BJ (cell line): ENCODE data around the gene ZNF385B. TPM values are rescaled to one million over a fixed set of nuclear protein-coding genes. Genes with fewer than 3 reads are reported as not detected.

Experiments used
- CTCF ChIA-PET: fragments of 350-600 bp; formaldehyde crosslinking; extraction: SDS; loops from one replicate; lab custom pipeline; 2021; ENCODE audit warnings: antibody characterized with exemption, inconsistent platforms; lab: Yijun Ruan, JAX
- POLR2A ChIA-PET: fragments of 300-600 bp; sonication (Branson Sonifier 250); formaldehyde crosslinking; extraction: SDS; loops from one replicate; lab custom pipeline; 2021; ENCODE audit warnings: antibody characterized with exemption; lab: Charles Lee
- DNase-seq: peaks from one replicate; pipeline ENCODE4 v3.0.0-alpha.2; 2011; ENCODE audit warnings: low read depth
- H3K27me3 ChIP-seq: 2 replicates; pipeline ENCODE4 v1.6.0; 2011; ENCODE audit warnings: low read length; ENCODE audit not compliant: control insufficient read depth, insufficient read depth
- H3K36me3 ChIP-seq: 2 replicates; pipeline ENCODE4 v1.5.1; 2011; ENCODE audit warnings: low read length; ENCODE audit not compliant: control insufficient read depth, insufficient read depth
- H3K4me3 ChIP-seq: 2 replicates; pipeline ENCODE4 v1.5.1; 2011; ENCODE audit warnings: low read depth, mild to moderate bottlenecking, control low read depth, low read length
- CTCF ChIP-seq: IDR thresholded peaks from 2 replicates; pipeline ENCODE4 v1.5.1; 2011; ENCODE audit warnings: low read depth, mild to moderate bottlenecking, control low read depth, inconsistent platforms, low read length, moderate library complexity; ENCODE audit not compliant: insufficient read depth
- polyA plus RNA-seq: library from polyadenylated mRNA; depleted of rRNA; stranded (reverse); fragments of >200 nt; gene quantifications from 2 replicates; pipeline ENCODE4 v1.2.3, GENCODE V29; 2011

The ZNF385B gene
- polyA plus RNA-seq, 1 experiment: 0.22 TPM

- TF ChIP-seq CTCF: no peak
- ChIA-PET CTCF (no interaction called here), POLR2A (no interaction called here)
- Histone ChIP-seq H3K27me3 (no peaks in the 10 kb centered on the region), H3K4me3 (no peak overlapping the region), H3K36me3 (no peaks in the 10 kb centered on the region)
- no peak for DNase-seq
These were observed 322.8 kb downstream of the ZNF385B start for GRCh38 chr2:179538406-179539123.

GRCh38 chr2:179536185-179536584 lies 325.2 kb downstream of the ZNF385B start:
- no peak for TF ChIP-seq CTCF
- DNase-seq: no peak
- Histone ChIP-seq H3K4me3 (no peak overlapping the region), H3K36me3 (no peaks in the 10 kb centered on the region), H3K27me3 (no peaks in the 10 kb centered on the region)
- CTCF ChIA-PET: interaction anchor here (0.8 to 0.9 kb wide), 2 partner anchors 28 to 59 kb away, joined by 3 to 4 read pairs; no protein-coding TSS in a partner anchor
- POLR2A ChIA-PET: no interaction called here

DNA sequence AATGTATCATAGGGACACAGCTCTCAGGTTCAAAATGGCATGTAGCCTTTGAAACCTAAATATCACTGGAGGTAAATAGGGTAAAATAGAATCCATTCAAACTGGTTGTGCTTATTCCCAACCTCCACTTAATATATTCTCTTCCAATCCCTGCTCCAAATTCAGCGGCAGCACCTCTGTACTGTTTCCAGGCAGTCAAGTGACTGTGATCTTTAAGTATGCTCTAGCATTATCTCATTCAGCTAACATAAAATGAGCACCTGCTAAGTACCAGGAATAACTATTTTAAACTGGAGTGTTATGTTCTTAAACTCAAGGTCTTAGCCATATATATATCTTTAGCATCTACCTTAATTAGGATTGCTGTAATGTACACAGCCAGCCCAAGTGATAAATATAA lies 327.5 kb downstream of the ZNF385B start:
- H3K36me3 ChIP-seq: no peaks in the 10 kb centered on the region
- no peak overlapping the region for H3K4me3 ChIP-seq
- DNase-seq: no peak
- ChIA-PET CTCF (no interaction called here), POLR2A (no interaction called here)
- no peak for TF ChIP-seq CTCF
- no peaks in the 10 kb centered on the region for H3K27me3 ChIP-seq

DNA sequence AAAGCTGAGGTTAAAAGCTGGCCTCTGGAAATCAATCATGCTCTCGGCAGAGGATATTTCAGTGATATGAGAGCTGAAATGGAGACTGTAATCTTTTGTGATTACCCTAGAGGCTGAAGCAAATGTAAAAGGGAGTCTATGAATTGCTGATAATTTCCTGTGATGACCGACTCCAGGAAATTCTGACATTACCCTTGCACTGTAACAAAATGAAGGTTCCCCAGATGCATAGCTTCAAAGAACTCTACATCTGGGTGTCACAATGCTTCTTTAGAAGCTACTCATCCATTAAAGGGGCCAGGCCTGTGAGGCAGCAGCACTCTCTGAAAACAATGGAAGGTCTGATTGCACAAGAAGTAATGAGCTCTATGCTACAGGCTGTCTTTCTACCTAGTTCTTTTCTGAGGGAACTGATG lies 328.5 kb downstream of the ZNF385B start:
- H3K4me3 ChIP-seq: no peak overlapping the region
- H3K27me3 ChIP-seq: no peaks in the 10 kb centered on the region
- CTCF ChIA-PET: no interaction called here
- TF ChIP-seq CTCF: no peak
- H3K36me3 ChIP-seq: no peaks in the 10 kb centered on the region
- POLR2A ChIA-PET: no interaction called here
- no peak for DNase-seq

DNA sequence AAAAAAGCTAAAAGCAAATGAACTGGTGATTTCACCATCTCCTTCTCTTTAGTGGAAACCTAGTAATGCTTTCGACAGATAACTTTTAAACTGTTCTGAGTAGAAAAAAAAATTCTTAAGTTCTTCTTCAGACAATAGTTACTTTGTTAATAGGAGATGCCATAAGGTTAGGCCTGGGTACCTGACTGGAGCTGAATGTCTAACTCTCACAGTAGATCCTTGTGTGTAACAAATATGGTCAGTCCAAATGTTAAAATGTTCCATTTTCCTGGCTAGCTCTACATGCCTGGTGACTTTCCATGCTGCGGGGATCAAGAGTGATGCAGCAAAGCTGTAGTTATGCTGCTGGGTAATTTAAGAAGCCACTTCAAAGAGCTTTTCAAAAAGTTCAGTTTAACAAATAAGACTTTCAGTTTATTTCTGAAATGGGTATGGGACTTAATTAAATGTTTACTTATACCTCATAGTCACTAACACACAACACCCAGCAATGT lies 332.8 kb downstream of the ZNF385B start:
- H3K27me3 ChIP-seq: no peaks in the 10 kb centered on the region
- TF ChIP-seq CTCF: no peak
- no peak for DNase-seq
- H3K36me3 ChIP-seq: no peaks in the 10 kb centered on the region
- H3K4me3 ChIP-seq: no peak overlapping the region
- CTCF ChIA-PET: interaction anchor here (1.1 kb wide), 1 partner anchor 15 kb away, joined by 3 read pairs; no protein-coding TSS in a partner anchor
- POLR2A ChIA-PET: interaction anchor here (0.5 kb wide), 1 partner anchor 21 kb away, joined by 5 read pairs; no protein-coding TSS in a partner anchor
